WI38 (cell line): ENCODE measurements around the gene BTN2A1.
"Not testable (repeated sequence)": the region's sequence is repeated elsewhere in the genome, so short reads cannot be mapped to it uniquely, and the experiment has no call there.

Experiments
- H3K4me3 ChIP-seq: 2 replicates; pipeline ENCODE4 v1.5.1; 2011; ENCODE audit warnings: low read depth, mild to moderate bottlenecking, control low read depth, low read length
- CTCF ChIP-seq: IDR thresholded peaks from 2 replicates; pipeline ENCODE4 v1.5.1; 2012; ENCODE audit warnings: low read depth, mild to moderate bottlenecking, control low read depth, low read length

BTN2A1 gene

GRCh38 chr6:26427451-26427809 is 30.3 kb upstream of the BTN2A1 start:
- H3K4me3 ChIP-seq: no peak overlapping the region
- no peak for TF ChIP-seq CTCF

- no peak for TF ChIP-seq CTCF
- H3K4me3 ChIP-seq: no peak overlapping the region
Observed at GRCh38 chr6:26428206-26428605, 29.5 kb upstream of the BTN2A1 start.

GRCh38 chr6:26430787-26431186 is 27.0 kb upstream of the BTN2A1 start:
- TF ChIP-seq CTCF: no peak

GRCh38 chr6:26431258-26432172 is 26.2 kb upstream of the BTN2A1 start:
- H3K4me3 ChIP-seq: no peak overlapping the region
- no peak for TF ChIP-seq CTCF

More at GRCh38 chr6:26430787-26431186, 27.0 kb upstream of the BTN2A1 start:
- no peak overlapping the region for H3K4me3 ChIP-seq

- no peak for TF ChIP-seq CTCF
- no peak overlapping the region for H3K4me3 ChIP-seq
Observed at GRCh38 chr6:26432627-26433201, 25.0 kb upstream of the BTN2A1 start.

GRCh38 chr6:26433680-26434079 is 24.1 kb upstream of the BTN2A1 start:
- H3K4me3 ChIP-seq: not testable (repeated sequence)

GRCh38 chr6:26436018-26436417 is 21.7 kb upstream of the BTN2A1 start:
- TF ChIP-seq CTCF: no peak
- no peak overlapping the region for H3K4me3 ChIP-seq
